Keratinocyte (primary cell): Measurements from ENCODE around the gene MLPH. TPM values are rescaled to one million over a fixed set of nuclear protein-coding genes. Genes with fewer than 3 reads are reported as not detected.
A peak's percentile ranks its signal among the peaks of the same experiment; 100 is the strongest.

Experiments used
- DNase-seq: peaks from one replicate; pipeline ENCODE4 v3.0.0-alpha.2; 2011; ENCODE audit warnings: low read depth, missing footprints, low spot score
- FAIRE-seq: peaks from 2 replicates; lab custom pipeline; 2011; peaks lifted over from hg19 to GRCh38; lab: Jason Lieb, UNC
- H2AFZ ChIP-seq: 2 replicates; pipeline ENCODE4 v1.6.0; 2012; ENCODE audit warnings: low read length, control low read depth, inconsistent platforms; ENCODE audit not compliant: control insufficient read depth
- H3K27ac ChIP-seq: 2 replicates; pipeline ENCODE4 v1.5.1; 2011; ENCODE audit warnings: low read length; ENCODE audit not compliant: control insufficient read depth, insufficient read depth
- H3K27me3 ChIP-seq: 3 replicates; pipeline ENCODE4 v1.6.0; 2011; ENCODE audit warnings: low read length; ENCODE audit not compliant: control insufficient read depth, insufficient read depth; ENCODE audit errors: extremely low read depth
- H3K36me3 ChIP-seq, 2 experiments: 2 replicates in 1 of 2; 3 replicates in 1 of 2; pipeline ENCODE4 v1.5.1; 2011; ENCODE audit warnings: low read length in 2 of 2, mild to moderate bottlenecking in 1 of 2; ENCODE audit not compliant: control insufficient read depth in 2 of 2, insufficient read depth in 2 of 2; ENCODE audit errors: extremely low read depth in 1 of 2
- H3K4me1 ChIP-seq: 3 replicates; pipeline ENCODE4 v1.5.1; 2011; ENCODE audit warnings: low read length; ENCODE audit not compliant: control insufficient read depth, insufficient read depth; ENCODE audit errors: extremely low read depth
- H3K4me2 ChIP-seq: 3 replicates; pipeline ENCODE4 v1.6.0; 2011; ENCODE audit warnings: low read depth, low read length; ENCODE audit not compliant: control insufficient read depth, insufficient read depth; ENCODE audit errors: extremely low read depth
- H3K4me3 ChIP-seq, 3 experiments: fragments of 200-600 bp in 1 of 3; sonication (generic) in 1 of 3; 2 replicates in 2 of 3; 3 replicates in 1 of 3; pipeline ENCODE4 v1.5.1; 2011 to 2016; ENCODE audit warnings: low read length in 3 of 3, mild to moderate bottlenecking in 3 of 3, control low read depth in 2 of 3, inconsistent platforms in 1 of 3, low read depth in 1 of 3, mixed read lengths in 1 of 3, mixed run types in 1 of 3, moderate library complexity in 1 of 3; ENCODE audit not compliant: control insufficient read depth in 2 of 3, insufficient read depth in 2 of 3; ENCODE audit errors: extremely low read depth in 1 of 3
- H3K79me2 ChIP-seq: 2 replicates; pipeline ENCODE4 v1.6.0; 2012; ENCODE audit warnings: low read length; ENCODE audit not compliant: control insufficient read depth, insufficient read depth
- H3K9ac ChIP-seq: 3 replicates; pipeline ENCODE4 v1.6.0; 2011; ENCODE audit warnings: low read length; ENCODE audit not compliant: control insufficient read depth, insufficient read depth; ENCODE audit errors: extremely low read depth
- H3K9me1 ChIP-seq: 3 replicates; pipeline ENCODE4 v1.6.0; 2011; ENCODE audit warnings: low read length; ENCODE audit not compliant: control insufficient read depth, insufficient read depth; ENCODE audit errors: extremely low read depth
- H3K9me3 ChIP-seq: 2 replicates; pipeline ENCODE4 v1.5.1; 2012; ENCODE audit warnings: low read depth, low read length; ENCODE audit not compliant: control insufficient read depth
- H4K20me1 ChIP-seq: 3 replicates; pipeline ENCODE4 v1.6.0; 2011; ENCODE audit warnings: low read length; ENCODE audit not compliant: control insufficient read depth, insufficient read depth; ENCODE audit errors: extremely low read depth
- CTCF ChIP-seq, 3 experiments: IDR thresholded peaks in 1 of 3; conservative IDR thresholded peaks in 1 of 3; optimal IDR thresholded peaks in 1 of 3; 2 replicates in 2 of 3; 3 replicates in 1 of 3; pipeline versions ENCODE3 to v1.5.1; 2011; ENCODE audit warnings: low read length in 3 of 3, mild to moderate bottlenecking in 3 of 3, moderate library complexity in 2 of 3, control low read depth in 1 of 3, inconsistent platforms in 1 of 3; ENCODE audit not compliant: insufficient read depth in 2 of 3; ENCODE audit errors: extremely low read depth in 1 of 3
- EZH2 ChIP-seq: IDR thresholded peaks from one replicate; pipeline ENCODE4 v1.6.1; 2012; ENCODE audit warnings: inconsistent platforms, mild to moderate bottlenecking, low read length, moderate library complexity
- dilution Hi-C: fragments of 300-500 bp; cut with MboI; formaldehyde crosslinking; loops from one replicate; pipeline ENCODE4 v1.7.0; 2020; ENCODE audit warnings: low sequenced_read_pairs; ENCODE audit not compliant: extremely low pct_ligation_motif_present
- polyA plus RNA-seq, 5 experiments: library from polyadenylated mRNA; depleted of rRNA in 3 of 5; stranded (reverse) in 3 of 5; stranded (forward) in 1 of 5; unstranded in 1 of 5; fragments of >200 nt; gene quantifications; 1 replicate in 1 of 5; 2 replicates in 3 of 5; 3 replicates in 1 of 5; pipeline versions ENCODE4 v1.2.1 to v1.2.3, GENCODE V29; 2011 to 2012; ENCODE audit warnings: missing spikeins in 2 of 5, low read depth in 1 of 5, low replicate concordance in 1 of 5

MLPH gene
- polyA plus RNA-seq, 1 donor (not counting 4 experiments of a cell fraction or from before 2014, with no cell fraction given), result 0.67 TPM

- H3K4me2 ChIP-seq, result no peak overlapping the region
- no peaks in the 10 kb centered on the region for H4K20me1 ChIP-seq
- peaks cover 4% of the 10 kb centered on the region for H3K4me1 ChIP-seq
- H3K27me3 ChIP-seq, result peaks cover 4% of the 10 kb centered on the region
- no peak overlapping the region for H3K4me3 ChIP-seq
- H3K36me3 ChIP-seq, result no peaks in the 10 kb centered on the region
- no peak for FAIRE-seq
- no peaks in the 10 kb centered on the region for H3K9me3 ChIP-seq
- H2AFZ ChIP-seq, result no peak overlapping the region
- no peak for TF ChIP-seq EZH2
- no peak for TF ChIP-seq CTCF (optimal IDR thresholded peaks at IDR 0.05 in 1 of 3, IDR thresholded peaks at IDR 0.05 in 1 of 3, conservative IDR thresholded peaks at IDR 0.05 in 1 of 3; ENCODE audit: extremely low read depth in 1 of 3, insufficient read depth in 2 of 3, low read length in 3 of 3)
- no peak overlapping the region for H3K27ac ChIP-seq
- dilution Hi-C loops, result no loop called here
- H3K9me1 ChIP-seq, result no peaks in the 10 kb centered on the region
- no peak overlapping the region for H3K9ac ChIP-seq
- no peaks in the 10 kb centered on the region for H3K79me2 ChIP-seq
- no peak for DNase-seq
These were observed 70.6 kb downstream of the MLPH start for GRCh38 chr2:237557633-237558015.

GRCh38 chr2:237558961-237559641 is 72.0 kb downstream of the MLPH start:
- Histone ChIP-seq H3K79me2 (no peaks in the 10 kb centered on the region), H3K9ac (no peak overlapping the region), H3K27me3 (peaks cover 4% of the 10 kb centered on the region), H3K27ac (no peak overlapping the region), H4K20me1 (no peaks in the 10 kb centered on the region), H2AFZ (no peak overlapping the region), H3K4me2 (no peak overlapping the region), H3K36me3 (no peaks in the 10 kb centered on the region), H3K4me1 (peaks cover 4% of the 10 kb centered on the region), H3K9me1 (no peaks in the 10 kb centered on the region), H3K4me3 (no peak overlapping the region), H3K9me3 (no peaks in the 10 kb centered on the region)
- TF ChIP-seq EZH2 (no peak), CTCF (optimal IDR thresholded peaks at IDR 0.05 in 1 of 3, IDR thresholded peaks at IDR 0.05 in 1 of 3, conservative IDR thresholded peaks at IDR 0.05 in 1 of 3; ENCODE audit: extremely low read depth in 1 of 3, insufficient read depth in 2 of 3, low read length in 3 of 3) (peak in 1 of 3 experiments; percentile 9)
- DNase-seq (no peak), FAIRE-seq (no peak)
- dilution Hi-C loops, result no loop called here
